ENCODE data around the gene NGLY1.

Gene NGLY1

DNA sequence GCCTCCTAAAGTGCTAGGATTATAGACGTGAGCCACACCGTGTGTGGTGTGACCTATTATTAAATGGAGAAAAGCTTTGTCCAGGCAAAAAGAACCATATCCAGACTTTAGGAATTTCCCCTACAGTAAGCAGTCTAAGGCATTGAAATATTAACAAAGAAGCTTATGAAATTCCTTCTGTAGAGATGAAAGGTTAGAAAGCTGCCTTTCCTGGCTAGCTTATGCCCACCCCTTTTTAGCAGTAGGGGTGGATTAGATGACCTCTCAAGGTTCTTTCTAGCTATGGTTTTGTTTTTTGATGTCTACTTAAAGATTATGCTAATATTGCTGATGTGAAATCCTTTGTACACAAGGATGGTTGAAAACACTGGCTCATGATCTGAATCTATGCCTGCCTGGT, 20.6 kb upstream of the NGLY1 start:
- no peak overlapping the region for H3K27ac ChIP-seq
- no peak for TF ChIP-seq ZFX (IDR thresholded peaks at IDR 0.05; ENCODE audit: borderline replicate concordance)
- TF ChIP-seq, protein P1, sequence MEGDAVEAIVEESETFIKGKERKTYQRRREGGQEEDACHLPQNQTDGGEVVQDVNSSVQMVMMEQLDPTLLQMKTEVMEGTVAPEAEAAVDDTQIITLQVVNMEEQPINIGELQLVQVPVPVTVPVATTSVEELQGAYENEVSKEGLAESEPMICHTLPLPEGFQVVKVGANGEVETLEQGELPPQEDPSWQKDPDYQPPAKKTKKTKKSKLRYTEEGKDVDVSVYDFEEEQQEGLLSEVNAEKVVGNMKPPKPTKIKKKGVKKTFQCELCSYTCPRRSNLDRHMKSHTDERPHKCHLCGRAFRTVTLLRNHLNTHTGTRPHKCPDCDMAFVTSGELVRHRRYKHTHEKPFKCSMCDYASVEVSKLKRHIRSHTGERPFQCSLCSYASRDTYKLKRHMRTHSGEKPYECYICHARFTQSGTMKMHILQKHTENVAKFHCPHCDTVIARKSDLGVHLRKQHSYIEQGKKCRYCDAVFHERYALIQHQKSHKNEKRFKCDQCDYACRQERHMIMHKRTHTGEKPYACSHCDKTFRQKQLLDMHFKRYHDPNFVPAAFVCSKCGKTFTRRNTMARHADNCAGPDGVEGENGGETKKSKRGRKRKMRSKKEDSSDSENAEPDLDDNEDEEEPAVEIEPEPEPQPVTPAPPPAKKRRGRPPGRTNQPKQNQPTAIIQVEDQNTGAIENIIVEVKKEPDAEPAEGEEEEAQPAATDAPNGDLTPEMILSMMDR (IDR thresholded peaks at IDR 0.05): no peak

DNA sequence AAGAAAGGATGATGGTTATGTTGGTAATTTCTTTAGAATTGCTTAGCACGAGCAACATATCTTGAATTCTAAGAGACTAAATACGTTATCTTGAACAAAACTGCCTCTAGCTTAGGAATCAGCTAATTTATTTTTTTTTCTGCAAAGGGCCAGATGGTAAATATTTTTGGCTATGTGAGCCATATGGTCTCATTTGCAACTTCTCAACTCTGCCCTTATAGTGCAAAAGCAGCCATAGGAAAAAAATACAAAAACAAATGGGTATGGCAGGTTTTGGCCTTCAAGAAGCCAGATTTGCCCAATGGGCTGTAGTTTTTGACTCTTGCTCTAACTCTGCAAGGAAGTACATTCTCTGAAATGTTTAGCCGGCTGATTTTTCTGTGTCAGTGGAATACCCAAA, 18.5 kb upstream of the NGLY1 start:
- H3K27ac ChIP-seq: no peak overlapping the region
- TF ChIP-seq, protein P1 (IDR thresholded peaks at IDR 0.05): no peak
- TF ChIP-seq ZFX (IDR thresholded peaks at IDR 0.05; ENCODE audit: borderline replicate concordance): no peak

DNA sequence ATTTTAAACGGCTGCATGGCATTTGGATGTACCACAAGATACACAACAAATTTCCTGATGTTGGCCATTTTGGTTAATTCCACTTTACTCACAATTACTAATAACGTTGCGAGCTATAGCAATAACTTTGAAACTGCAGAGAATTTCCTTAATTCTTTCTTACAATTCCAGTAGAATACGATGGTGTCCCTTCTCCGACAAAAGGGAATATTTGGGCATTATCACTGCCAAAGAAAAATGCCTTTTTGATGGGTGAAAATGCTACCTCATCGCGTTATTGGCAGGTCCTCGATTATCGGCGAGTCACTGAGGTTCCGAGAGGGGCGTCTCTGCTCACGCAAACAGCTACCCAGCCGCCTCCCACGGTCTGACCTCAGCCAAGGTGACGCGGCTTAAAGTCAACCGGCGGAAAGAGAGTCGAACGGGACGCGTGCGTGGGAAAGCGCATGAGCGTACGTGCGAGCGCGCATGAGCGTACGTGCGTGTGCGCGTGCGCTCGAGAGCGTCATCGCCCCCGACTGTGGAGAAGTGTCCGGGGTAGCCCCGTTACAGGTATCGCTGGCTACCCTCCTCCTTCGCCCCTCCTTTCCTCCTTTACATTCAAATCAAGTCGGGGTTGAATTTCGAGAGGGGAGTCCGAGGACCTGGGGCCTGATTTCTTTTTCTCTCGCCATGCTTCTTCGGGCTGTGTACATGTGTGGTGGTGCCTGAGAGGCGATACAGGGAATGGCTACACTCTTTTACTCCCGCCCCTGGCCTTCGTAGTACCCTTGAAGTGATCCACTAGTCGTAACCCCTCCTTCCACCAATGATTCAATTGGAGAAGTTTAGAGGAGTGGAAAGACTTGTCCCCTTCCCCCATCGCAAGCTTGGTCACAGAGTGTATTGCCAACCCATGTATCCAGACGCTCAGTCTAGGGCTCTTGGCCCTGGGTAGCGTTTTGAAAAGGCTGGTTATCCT, 6.6 kb upstream of the NGLY1 start, which contains the start of gene OXSM:
Gene OXSM, plus strand, starts transcription at position 495 of the 961 bp plus-strand sequence. CDS start 931 bp downstream, outside the sequence.
- peak within 1 kb of the TSS; percentile 66 for H3K27ac ChIP-seq
- TF ChIP-seq ZFX (IDR thresholded peaks at IDR 0.05; ENCODE audit: borderline replicate concordance): no peak
- TF ChIP-seq, protein P1 (IDR thresholded peaks at IDR 0.05): no peak

DNA sequence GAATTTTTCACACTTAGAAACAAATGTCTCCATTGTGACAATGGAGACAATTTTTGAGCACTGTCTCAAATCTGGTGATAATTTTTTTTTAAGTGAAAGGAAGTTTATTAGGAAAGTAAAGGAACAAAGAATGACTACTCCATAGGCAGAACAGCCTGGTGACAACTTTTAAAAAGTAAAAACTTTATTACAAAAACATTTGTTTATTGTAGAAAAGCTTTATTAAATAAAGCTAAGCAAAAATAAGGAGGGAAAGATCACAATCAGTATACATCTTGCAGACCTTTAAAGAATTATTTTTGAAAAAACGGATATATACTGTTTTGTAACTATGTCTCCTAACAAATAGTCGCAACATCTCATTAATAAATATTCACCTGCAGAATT, 6.0 kb upstream of the NGLY1 start:
- peak overlapping the region; percentile 66 for H3K27ac ChIP-seq
- TF ChIP-seq, protein P1 (IDR thresholded peaks at IDR 0.05): no peak
- no peak for TF ChIP-seq ZFX (IDR thresholded peaks at IDR 0.05; ENCODE audit: borderline replicate concordance)

DNA sequence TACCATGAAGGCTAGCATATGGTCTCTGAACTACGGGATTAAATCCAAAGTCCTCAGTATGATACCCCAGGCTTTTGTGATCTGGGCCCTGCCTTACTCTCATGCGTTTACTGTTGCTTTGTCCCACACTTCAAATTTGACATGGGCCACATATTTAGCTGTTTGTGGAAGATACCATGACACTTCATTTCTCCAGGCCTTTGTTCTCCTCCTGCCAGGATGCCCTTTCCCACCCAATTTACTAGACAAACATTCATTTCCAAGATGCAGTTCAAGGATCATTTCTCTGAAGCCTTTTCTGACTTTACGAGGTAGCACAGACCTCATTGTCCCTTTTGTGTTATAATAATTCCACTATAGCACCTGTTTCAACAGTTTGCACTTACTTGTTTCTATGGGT, 4.4 kb upstream of the NGLY1 start:
- no peak for TF ChIP-seq ZFX (IDR thresholded peaks at IDR 0.05; ENCODE audit: borderline replicate concordance)
- TF ChIP-seq, protein P1 (IDR thresholded peaks at IDR 0.05): no peak
- H3K27ac ChIP-seq: no peak overlapping the region

DNA sequence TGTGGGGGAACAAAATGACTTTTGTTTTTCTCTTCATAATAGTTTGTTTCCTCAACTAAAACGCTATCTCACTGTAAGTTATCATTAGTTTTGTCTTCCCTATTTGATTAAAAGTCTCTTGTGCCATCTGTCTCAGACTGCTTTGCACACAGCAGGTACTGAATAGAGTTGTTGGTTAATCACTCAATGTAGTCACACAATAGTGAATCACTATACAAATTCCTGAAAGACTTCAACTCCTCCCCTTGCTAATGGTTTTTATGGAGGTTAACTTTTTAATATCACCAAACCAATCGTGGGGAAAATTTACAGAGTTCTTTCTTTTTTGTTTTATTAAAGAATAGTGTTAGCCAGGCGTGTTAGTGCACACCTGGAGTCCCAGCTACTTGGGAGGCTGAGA, 2.6 kb upstream of the NGLY1 start:
- no peak for TF ChIP-seq ZFX (IDR thresholded peaks at IDR 0.05; ENCODE audit: borderline replicate concordance)
- no peak overlapping the region for H3K27ac ChIP-seq

DNA sequence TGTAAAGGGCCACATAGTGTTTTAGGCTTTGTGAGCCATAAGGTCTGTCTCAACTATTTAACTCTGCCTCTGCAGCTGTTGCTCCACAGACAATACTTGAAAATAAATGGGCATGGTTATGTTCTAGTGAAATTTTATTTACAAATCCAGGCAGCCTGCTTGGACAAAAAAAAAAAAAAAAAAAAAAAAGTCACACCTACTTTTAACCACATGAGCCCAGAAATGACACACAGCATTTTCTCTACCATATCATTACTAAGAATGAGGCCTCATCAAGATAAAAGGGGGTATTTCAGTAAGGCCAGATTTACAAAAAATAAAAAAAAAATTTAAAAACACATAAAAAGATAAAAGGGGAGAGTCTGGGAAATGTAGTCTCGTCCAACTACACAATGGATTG, 1.7 kb upstream of the NGLY1 start:
- no peak for TF ChIP-seq ZFX (IDR thresholded peaks at IDR 0.05; ENCODE audit: borderline replicate concordance)
- TF ChIP-seq, protein P1 (IDR thresholded peaks at IDR 0.05): no peak
- no peak overlapping the region for H3K27ac ChIP-seq
